A549 (cell line): ENCODE results near the gene CENPU.

Experiments used
- BHLHE40 ChIP-seq: IDR thresholded peaks from 2 replicates; pipeline ENCODE4 v1.6.1; 2012; ENCODE audit warnings: low read depth, low read length, inconsistent platforms
- CBX2 ChIP-seq: fragments of 200-600 bp; sonication (generic); IDR thresholded peaks from 2 replicates; pipeline ENCODE4 v1.6.1; 2016; ENCODE audit warnings: low read depth, mild to moderate bottlenecking, borderline replicate concordance
- CTCF ChIP-seq: fragments of >200 bp; sonication (Bioruptor Twin); formaldehyde crosslinking; IDR thresholded peaks from 3 replicates; pipeline ENCODE4 v1.5.1; 2016
- ZFP36 ChIP-seq: fragments of 450-650 bp; IDR thresholded peaks from 2 replicates; pipeline ENCODE4 v1.6.1; 2014; ENCODE audit warnings: borderline replicate concordance; ENCODE audit not compliant: partially characterized antibody

GRCh38 chr4:184782731-184783373, 49.0 kb upstream of the CENPU start:
- TF ChIP-seq CTCF: no peak
- TF ChIP-seq CBX2: no peak
- no peak for TF ChIP-seq BHLHE40
- TF ChIP-seq ZFP36: no peak
